Measurements from ENCODE around the gene AK4. TPM values are rescaled to one million over a fixed set of nuclear protein-coding genes. Genes with fewer than 3 reads are reported as not detected.

Gene AK4
- total and polyA plus RNA-seq, 2 experiments from 2014 or later = 61.5 to 76.1 TPM

DNA sequence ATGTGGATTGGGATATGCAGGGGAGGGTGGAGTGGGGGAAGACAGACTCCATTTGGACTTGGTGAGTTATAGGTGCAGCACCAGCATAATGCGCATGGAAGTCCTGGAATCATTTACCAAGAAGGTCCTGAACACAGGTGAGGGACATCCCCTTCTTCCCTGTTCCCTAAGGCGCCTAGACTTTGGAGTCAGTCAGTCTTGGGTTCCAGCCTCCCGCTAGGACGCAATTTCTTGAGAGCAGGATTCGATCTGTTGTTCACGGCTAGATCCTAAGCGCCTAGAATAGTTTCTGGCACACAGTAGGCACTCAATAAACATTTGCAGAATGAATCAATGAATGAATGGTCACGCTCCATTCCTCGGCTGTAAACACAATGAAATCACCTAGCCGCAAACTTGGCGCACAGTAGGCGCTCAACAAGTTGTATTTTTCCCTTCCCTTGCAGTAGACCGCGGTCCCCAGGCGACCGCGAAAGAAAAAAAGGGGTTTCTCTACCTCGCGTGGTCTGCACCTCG lies 1.0 kb upstream of the AK4 start:
- Histone ChIP-seq H2AFZ (peak overlapping the region; percentile 89), H3K9me2 (replicated peaks; ENCODE audit: insufficient read depth) (no peaks in the 10 kb centered on the region), H3K4me3 (peak overlapping the region; percentile 69), H3K27me3 (peaks cover 10% of the 10 kb centered on the region), H3K4me2 (peak overlapping the region; percentile 98), H3K9me3 (ENCODE audit: low read depth) (no peaks in the 10 kb centered on the region), H3K36me3 (replicated peaks; ENCODE audit: insufficient read depth, low read depth) (no peaks in the 10 kb centered on the region), H3K27ac (peak overlapping the region; percentile 78), H3K79me2 (peaks cover 23% of the 10 kb centered on the region), H4K20me1 (ENCODE audit: insufficient read depth, poor library complexity, severe bottlenecking) (no peaks in the 10 kb centered on the region), H3K4me1 (ENCODE audit: insufficient read depth) (peaks cover 4% of the 10 kb centered on the region)
- 22% methylated on average over 20 of the region's 20 CpGs for WGBS (ENCODE audit: low lambda C conversion rate, missing lambda C conversion rate)
- no peak for TF ChIP-seq EZH2phosphoT487 (IDR thresholded peaks at IDR 0.05; ENCODE audit: low read depth, severe bottlenecking, unreplicated experiment)
- peak; percentile 52 for TF ChIP-seq EZH2 (IDR thresholded peaks at IDR 0.05; ENCODE audit: borderline replicate concordance)
- DNase-seq (ENCODE audit: low spot score) = no peak

DNA sequence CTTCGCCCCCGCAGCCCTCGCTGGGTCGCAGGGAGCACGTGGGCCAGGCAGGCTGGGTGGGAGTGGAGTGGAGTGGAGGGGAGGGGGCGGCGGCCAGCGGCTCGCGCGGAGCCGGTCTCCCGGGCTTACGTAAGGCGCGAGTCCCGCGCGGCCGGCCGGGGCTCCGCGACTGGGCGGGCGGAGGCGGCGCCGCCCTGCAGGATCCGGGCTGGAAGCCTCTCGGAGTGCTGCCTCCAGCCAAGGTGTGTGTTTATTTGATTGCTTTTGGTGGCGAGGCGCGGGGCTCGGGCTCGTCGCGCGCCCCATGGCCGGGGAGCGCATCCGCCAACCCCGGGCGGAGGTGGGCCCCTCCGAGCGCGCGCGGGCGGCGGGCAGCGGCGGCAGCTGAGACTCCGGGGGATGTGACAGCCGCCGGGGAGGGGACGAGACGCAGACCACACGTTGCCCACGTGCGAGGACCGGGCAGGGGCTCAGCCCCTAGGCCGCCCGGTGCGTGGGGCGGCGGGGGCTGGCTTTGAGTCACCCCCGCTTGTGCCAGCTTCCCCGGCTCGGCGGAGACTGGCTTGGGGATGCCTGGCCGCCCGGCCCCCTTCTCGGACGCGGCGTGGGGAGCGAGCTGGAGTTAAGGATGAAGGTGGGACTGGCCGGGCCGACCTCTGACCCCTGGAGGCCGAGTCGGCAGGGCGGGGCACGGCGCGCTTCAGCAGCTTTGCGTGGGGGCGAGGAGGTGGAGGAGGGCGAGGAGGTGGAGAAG lies 402 bp upstream of the AK4 start:
- Histone ChIP-seq H3K27me3 (peaks cover 10% of the 10 kb centered on the region), H3K4me1 (ENCODE audit: insufficient read depth) (peaks cover 4% of the 10 kb centered on the region), H3K79me2 (peaks cover 27% of the 10 kb centered on the region), H3K4me2 (peak overlapping the region; percentile 98), H2AFZ (peak overlapping the region; percentile 89), H3K36me3 (replicated peaks; ENCODE audit: insufficient read depth, low read depth) (no peaks in the 10 kb centered on the region), H3K9me2 (replicated peaks; ENCODE audit: insufficient read depth) (no peaks in the 10 kb centered on the region), H3K27ac (peak overlapping the region; percentile 78), H4K20me1 (ENCODE audit: insufficient read depth, poor library complexity, severe bottlenecking) (no peaks in the 10 kb centered on the region), H3K4me3 (peak overlapping the region; percentile 69), H3K9me3 (ENCODE audit: low read depth) (no peaks in the 10 kb centered on the region)
- WGBS (ENCODE audit: low lambda C conversion rate, missing lambda C conversion rate) = 1% methylated on average over 40 of the region's 88 CpGs
- DNase-seq (ENCODE audit: low spot score) = peak; percentile 78
- TF ChIP-seq EZH2phosphoT487 (IDR thresholded peaks at IDR 0.05; ENCODE audit: low read depth, severe bottlenecking, unreplicated experiment) (no peak), EZH2 (IDR thresholded peaks at IDR 0.05; ENCODE audit: borderline replicate concordance) (peak; percentile 19)

DNA sequence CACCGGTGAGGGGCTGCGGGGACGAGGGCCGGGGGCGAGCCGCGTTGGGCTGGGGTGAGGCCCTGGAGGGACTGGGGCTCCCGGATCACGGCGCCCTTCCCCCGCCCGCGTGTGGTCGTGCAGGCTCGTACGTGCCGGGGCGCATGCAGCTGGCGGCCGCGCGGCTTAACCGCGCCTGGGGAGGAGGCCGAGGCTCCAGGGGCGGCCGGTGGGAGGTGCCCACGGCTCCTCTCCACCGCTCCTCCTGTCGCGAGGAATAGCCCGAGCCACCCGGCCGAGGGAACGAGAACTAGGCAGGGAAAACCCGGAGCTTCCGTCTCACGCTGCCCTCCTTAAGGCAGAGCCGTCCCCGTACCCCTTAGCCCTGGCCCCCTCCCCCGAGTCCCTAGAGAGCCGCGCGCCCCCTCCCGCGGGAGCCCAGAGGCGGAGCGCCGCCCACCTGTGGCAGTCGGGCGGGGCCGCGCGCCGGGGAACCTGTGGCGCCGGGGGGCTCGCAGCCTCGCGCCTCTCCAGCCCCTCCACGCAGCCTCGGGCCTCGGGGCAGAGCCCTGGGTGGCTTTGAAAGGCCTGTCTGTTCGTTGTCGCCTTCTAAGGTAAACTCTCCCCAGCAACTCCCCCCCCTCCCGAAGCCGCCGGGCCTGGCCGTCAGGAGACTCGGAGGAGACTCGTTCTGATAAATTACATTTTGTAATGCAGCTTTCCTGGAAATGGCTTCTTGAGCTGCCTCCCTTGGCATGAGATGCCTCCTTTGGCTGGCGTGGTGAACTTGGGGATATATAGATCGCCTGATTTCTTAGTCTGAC lies 746 bp downstream of the AK4 start:
- Histone ChIP-seq H3K4me3 (peak overlapping the region; percentile 69), H3K27me3 (peaks cover 10% of the 10 kb centered on the region), H4K20me1 (ENCODE audit: insufficient read depth, poor library complexity, severe bottlenecking) (no peaks in the 10 kb centered on the region), H3K9me2 (replicated peaks; ENCODE audit: insufficient read depth) (no peaks in the 10 kb centered on the region), H3K79me2 (peaks cover 38% of the 10 kb centered on the region), H3K4me2 (peak overlapping the region; percentile 98), H2AFZ (peak overlapping the region; percentile 89), H3K9me3 (ENCODE audit: low read depth) (no peaks in the 10 kb centered on the region), H3K27ac (peak overlapping the region; percentile 78), H3K4me1 (ENCODE audit: insufficient read depth) (peaks cover 4% of the 10 kb centered on the region), H3K36me3 (replicated peaks; ENCODE audit: insufficient read depth, low read depth) (no peaks in the 10 kb centered on the region)
- peak; percentile 69 for DNase-seq (ENCODE audit: low spot score)
- no peak for TF ChIP-seq EZH2 (IDR thresholded peaks at IDR 0.05; ENCODE audit: borderline replicate concordance)
- TF ChIP-seq, protein P1, sequence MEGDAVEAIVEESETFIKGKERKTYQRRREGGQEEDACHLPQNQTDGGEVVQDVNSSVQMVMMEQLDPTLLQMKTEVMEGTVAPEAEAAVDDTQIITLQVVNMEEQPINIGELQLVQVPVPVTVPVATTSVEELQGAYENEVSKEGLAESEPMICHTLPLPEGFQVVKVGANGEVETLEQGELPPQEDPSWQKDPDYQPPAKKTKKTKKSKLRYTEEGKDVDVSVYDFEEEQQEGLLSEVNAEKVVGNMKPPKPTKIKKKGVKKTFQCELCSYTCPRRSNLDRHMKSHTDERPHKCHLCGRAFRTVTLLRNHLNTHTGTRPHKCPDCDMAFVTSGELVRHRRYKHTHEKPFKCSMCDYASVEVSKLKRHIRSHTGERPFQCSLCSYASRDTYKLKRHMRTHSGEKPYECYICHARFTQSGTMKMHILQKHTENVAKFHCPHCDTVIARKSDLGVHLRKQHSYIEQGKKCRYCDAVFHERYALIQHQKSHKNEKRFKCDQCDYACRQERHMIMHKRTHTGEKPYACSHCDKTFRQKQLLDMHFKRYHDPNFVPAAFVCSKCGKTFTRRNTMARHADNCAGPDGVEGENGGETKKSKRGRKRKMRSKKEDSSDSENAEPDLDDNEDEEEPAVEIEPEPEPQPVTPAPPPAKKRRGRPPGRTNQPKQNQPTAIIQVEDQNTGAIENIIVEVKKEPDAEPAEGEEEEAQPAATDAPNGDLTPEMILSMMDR (IDR thresholded peaks at IDR 0.05; ENCODE audit: poor library complexity) = no peak
- under 1% methylated on average over 11 of the region's 73 CpGs for WGBS (ENCODE audit: low lambda C conversion rate, missing lambda C conversion rate)

DNA sequence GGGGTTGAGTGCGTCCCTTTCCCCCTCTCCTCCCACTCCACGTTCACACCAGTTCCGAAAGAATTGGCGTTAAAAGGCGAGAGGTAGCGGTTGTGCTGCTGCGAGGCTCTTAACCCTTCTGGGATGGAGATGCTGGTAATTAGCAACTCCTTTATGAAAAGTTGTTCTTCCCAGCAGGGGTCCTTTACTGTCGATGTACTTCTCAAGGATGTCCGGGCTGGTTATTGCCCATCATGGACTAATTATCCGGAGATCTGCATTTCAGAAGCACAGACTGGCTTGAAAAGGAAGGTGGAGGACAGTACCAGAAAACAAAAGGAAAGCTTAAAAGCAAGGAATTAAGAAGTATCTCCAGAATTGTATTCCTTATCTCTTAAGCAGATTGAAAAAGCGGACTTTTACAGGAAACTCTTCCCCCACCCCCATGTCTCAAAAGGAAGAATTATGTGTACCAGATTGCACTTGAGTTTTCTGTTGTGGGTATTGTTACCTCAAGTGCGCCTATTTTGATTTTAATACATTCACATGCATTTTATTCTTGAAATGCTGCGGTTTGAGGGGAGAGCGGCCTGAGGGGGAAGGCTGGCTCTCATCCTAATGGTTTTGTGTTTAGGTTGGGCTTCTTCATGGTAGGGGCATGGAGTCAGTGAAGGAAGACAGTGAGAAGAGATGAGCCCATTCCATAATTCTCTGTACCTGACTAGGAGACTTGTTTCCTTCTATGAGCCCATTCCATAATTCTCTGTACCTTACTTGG lies 1.5 kb downstream of the AK4 start:
- H3K36me3 ChIP-seq (replicated peaks; ENCODE audit: insufficient read depth, low read depth) = no peaks in the 10 kb centered on the region
- TF ChIP-seq, protein P1 (IDR thresholded peaks at IDR 0.05; ENCODE audit: poor library complexity) = no peak
- TF ChIP-seq EZH2phosphoT487 (IDR thresholded peaks at IDR 0.05; ENCODE audit: low read depth, severe bottlenecking, unreplicated experiment) = no peak
- no peak for TF ChIP-seq EZH2 (IDR thresholded peaks at IDR 0.05; ENCODE audit: borderline replicate concordance)
- peak overlapping the region; percentile 69 for H3K4me3 ChIP-seq
- WGBS (ENCODE audit: low lambda C conversion rate, missing lambda C conversion rate) = 12% methylated on average over 14 of the region's 14 CpGs
- peak overlapping the region; percentile 89 for H2AFZ ChIP-seq
- H3K4me2 ChIP-seq = peak overlapping the region; percentile 98
- H3K9me3 ChIP-seq (ENCODE audit: low read depth) = no peaks in the 10 kb centered on the region
- H3K27me3 ChIP-seq = peaks cover 10% of the 10 kb centered on the region
- H4K20me1 ChIP-seq (ENCODE audit: insufficient read depth, poor library complexity, severe bottlenecking) = no peaks in the 10 kb centered on the region
- H3K79me2 ChIP-seq = peaks cover 46% of the 10 kb centered on the region
- H3K4me1 ChIP-seq (ENCODE audit: insufficient read depth) = peaks cover 4% of the 10 kb centered on the region
- no peak for DNase-seq (ENCODE audit: low spot score)
- no peaks in the 10 kb centered on the region for H3K9me2 ChIP-seq (replicated peaks; ENCODE audit: insufficient read depth)
- H3K27ac ChIP-seq = peak overlapping the region; percentile 78
